ENCODE results near the gene LGR4. TPM values are rescaled to one million over a fixed set of nuclear protein-coding genes. Genes with fewer than 3 reads are reported as not detected.

LGR4 gene
- total RNA-seq, 1 donor from 2014 or later: 7.5 TPM

- no peak for TF ChIP-seq CTCF (IDR thresholded peaks at IDR 0.05)
- Histone ChIP-seq H3K36me3 (no peaks in the 10 kb centered on the region), H3K4me3 (no peak overlapping the region), H3K27me3 (no peaks in the 10 kb centered on the region), H3K27ac (no peak overlapping the region), H3K9me3 (no peaks in the 10 kb centered on the region), H3K4me1 (no peaks in the 10 kb centered on the region)
- intact Hi-C loops (cut with DNase I): no loop called here
- ATAC-seq (no peak), DNase-seq (no peak)
These were observed 101.1 kb downstream of the LGR4 start for GRCh38 chr11:27371489-27371888.

- DNase-seq: no peak
- ATAC-seq: no peak
- no peak overlapping the region for H3K27ac ChIP-seq
- no peaks in the 10 kb centered on the region for H3K27me3 ChIP-seq
- no peak for TF ChIP-seq CTCF (IDR thresholded peaks at IDR 0.05)
- intact Hi-C loops (cut with DNase I): no loop called here
- H3K4me1 ChIP-seq: no peaks in the 10 kb centered on the region
- H3K9me3 ChIP-seq: no peaks in the 10 kb centered on the region
- no peaks in the 10 kb centered on the region for H3K36me3 ChIP-seq
- H3K4me3 ChIP-seq: no peak overlapping the region
These were observed 102.2 kb downstream of the LGR4 start for GRCh38 chr11:27370374-27370773.

- no peak for ATAC-seq
- Histone ChIP-seq H3K36me3 (no peaks in the 10 kb centered on the region), H3K4me1 (no peaks in the 10 kb centered on the region), H3K9me3 (no peaks in the 10 kb centered on the region), H3K27me3 (no peaks in the 10 kb centered on the region), H3K27ac (no peak overlapping the region), H3K4me3 (no peak overlapping the region)
- TF ChIP-seq CTCF (IDR thresholded peaks at IDR 0.05): no peak
- DNase-seq: no peak
- intact Hi-C loops (cut with DNase I): no loop called here
These were observed 104.7 kb downstream of the LGR4 start for GRCh38 chr11:27367881-27368280.

- Histone ChIP-seq H3K27ac (peak overlapping the region; percentile 53), H3K4me3 (peak overlapping the region; percentile 74), H3K9me3 (no peaks in the 10 kb centered on the region), H3K4me1 (peaks cover 10% of the 10 kb centered on the region), H3K36me3 (no peaks in the 10 kb centered on the region), H3K27me3 (no peaks in the 10 kb centered on the region)
- DNase-seq: no peak
- intact Hi-C loops (cut with DNase I): no loop called here
- no peak for TF ChIP-seq CTCF (IDR thresholded peaks at IDR 0.05)
- no peak for ATAC-seq
These were observed 108.9 kb downstream of the LGR4 start for GRCh38 chr11:27363576-27364117.

- Histone ChIP-seq H3K36me3 (no peaks in the 10 kb centered on the region), H3K4me1 (peaks cover 10% of the 10 kb centered on the region), H3K27me3 (no peaks in the 10 kb centered on the region), H3K9me3 (no peaks in the 10 kb centered on the region), H3K4me3 (peak within 1 kb of the TSS; percentile 74), H3K27ac (peak within 1 kb of the TSS; percentile 53)
- TF ChIP-seq CTCF (IDR thresholded peaks at IDR 0.05): no peak
- peak; percentile 95 for DNase-seq
- intact Hi-C loops (cut with DNase I): no loop called here
- ATAC-seq: peak; percentile 99
These were observed 109.6 kb downstream of the LGR4 start, which contains the start of gene CCDC34 for GRCh38 chr11:27362749-27363575. TSS of gene CCDC34 (minus strand) at chr11:27363215. CDS start at chr11:27363194, 21 bp downstream.
